Measurements from ENCODE around the gene PDPR.
A peak's percentile ranks its signal among the peaks of the same experiment; 100 is the strongest.
"Not testable (repeated sequence)": the region's sequence is repeated elsewhere in the genome, so short reads cannot be mapped to it uniquely, and the experiment has no call there.

PDPR gene

GRCh38 chr16:70187858-70188607 lies 73.9 kb downstream of the PDPR start:
- H3K4me3 ChIP-seq, result peak overlapping the region; percentile 51 to 59
- intact Hi-C loops (cut with DNase I; ENCODE audit: low total_unique reads); H3K27me3 ChIP-seq; H3K36me3 ChIP-seq; H3K9me3 ChIP-seq; H3K4me1 ChIP-seq: not testable (repeated sequence)
- H3K27ac ChIP-seq, result peak overlapping the region; percentile 77 to 84
- DNase-seq, result peak; percentile 41 to 66

- H3K36me3 ChIP-seq; DNase-seq; H3K4me1 ChIP-seq; H3K9me3 ChIP-seq; intact Hi-C loops (cut with DNase I; ENCODE audit: low total_unique reads); H3K27me3 ChIP-seq: not testable (repeated sequence)
- Histone ChIP-seq H3K27ac (peak overlapping the region; percentile 77 to 84), H3K4me3 (peak overlapping the region; percentile 51 to 59)
These were observed 74.4 kb downstream of the PDPR start for GRCh38 chr16:70188608-70188915.

- DNase-seq; H3K4me3 ChIP-seq; intact Hi-C loops (cut with DNase I; ENCODE audit: low total_unique reads); H3K9me3 ChIP-seq; H3K36me3 ChIP-seq; H3K27me3 ChIP-seq; H3K27ac ChIP-seq; H3K4me1 ChIP-seq: not testable (repeated sequence)
These were observed 76.4 kb downstream of the PDPR start for GRCh38 chr16:70190574-70190973.

GRCh38 chr16:70196683-70197300 lies 82.7 kb downstream of the PDPR start:
- H3K4me3 ChIP-seq; H3K27ac ChIP-seq; DNase-seq; H3K27me3 ChIP-seq; H3K4me1 ChIP-seq; H3K36me3 ChIP-seq; intact Hi-C loops (cut with DNase I; ENCODE audit: low total_unique reads); H3K9me3 ChIP-seq: not testable (repeated sequence)

- not testable (repeated sequence) for H3K9me3 ChIP-seq
These were observed 83.5 kb downstream of the PDPR start for GRCh38 chr16:70197611-70198010.

GRCh38 chr16:70198230-70198629 lies 84.1 kb downstream of the PDPR start:
- H3K27ac ChIP-seq; H3K4me3 ChIP-seq; H3K9me3 ChIP-seq; H3K36me3 ChIP-seq; H3K27me3 ChIP-seq; DNase-seq; H3K4me1 ChIP-seq; intact Hi-C loops (cut with DNase I; ENCODE audit: low total_unique reads): not testable (repeated sequence)

More at GRCh38 chr16:70197611-70198010, 83.5 kb downstream of the PDPR start:
- intact Hi-C loops (cut with DNase I; ENCODE audit: low total_unique reads); H3K36me3 ChIP-seq; H3K4me1 ChIP-seq; H3K27ac ChIP-seq; H3K4me3 ChIP-seq; DNase-seq; H3K27me3 ChIP-seq: not testable (repeated sequence)

- H3K9me3 ChIP-seq; H3K27ac ChIP-seq; H3K4me3 ChIP-seq; H3K36me3 ChIP-seq; DNase-seq; H3K27me3 ChIP-seq; intact Hi-C loops (cut with DNase I; ENCODE audit: low total_unique reads); H3K4me1 ChIP-seq: not testable (repeated sequence)
These were observed 84.5 kb downstream of the PDPR start for GRCh38 chr16:70198666-70199065.

- H3K36me3 ChIP-seq; intact Hi-C loops (cut with DNase I; ENCODE audit: low total_unique reads); H3K4me3 ChIP-seq; H3K9me3 ChIP-seq; H3K27me3 ChIP-seq; H3K27ac ChIP-seq; DNase-seq; H3K4me1 ChIP-seq: not testable (repeated sequence)
These were observed 85.0 kb downstream of the PDPR start for GRCh38 chr16:70199170-70199569.

- H3K36me3 ChIP-seq; H3K4me3 ChIP-seq; DNase-seq; H3K27ac ChIP-seq; H3K27me3 ChIP-seq; intact Hi-C loops (cut with DNase I; ENCODE audit: low total_unique reads); H3K4me1 ChIP-seq; H3K9me3 ChIP-seq: not testable (repeated sequence)
These were observed 85.9 kb downstream of the PDPR start for GRCh38 chr16:70200063-70200462.

- H3K4me3 ChIP-seq; H3K27ac ChIP-seq; DNase-seq; H3K27me3 ChIP-seq; H3K4me1 ChIP-seq; intact Hi-C loops (cut with DNase I; ENCODE audit: low total_unique reads); H3K9me3 ChIP-seq; H3K36me3 ChIP-seq: not testable (repeated sequence)
These were observed 89.4 kb downstream of the PDPR start for GRCh38 chr16:70203508-70203907.

- H3K27ac ChIP-seq; H3K4me1 ChIP-seq; H3K27me3 ChIP-seq; intact Hi-C loops (cut with DNase I; ENCODE audit: low total_unique reads); H3K9me3 ChIP-seq; H3K36me3 ChIP-seq; DNase-seq; H3K4me3 ChIP-seq: not testable (repeated sequence)
These were observed 89.9 kb downstream of the PDPR start for GRCh38 chr16:70204010-70204409.

- H3K4me3 ChIP-seq; intact Hi-C loops (cut with DNase I; ENCODE audit: low total_unique reads); H3K27me3 ChIP-seq; H3K4me1 ChIP-seq; DNase-seq; H3K9me3 ChIP-seq; H3K36me3 ChIP-seq; H3K27ac ChIP-seq: not testable (repeated sequence)
These were observed 90.7 kb downstream of the PDPR start for GRCh38 chr16:70204668-70205405.

- H3K4me3 ChIP-seq; H3K27me3 ChIP-seq; DNase-seq; H3K36me3 ChIP-seq; H3K4me1 ChIP-seq; H3K27ac ChIP-seq; H3K9me3 ChIP-seq; intact Hi-C loops (cut with DNase I; ENCODE audit: low total_unique reads): not testable (repeated sequence)
These were observed 92.2 kb downstream of the PDPR start for GRCh38 chr16:70206382-70206781.

Measured in tibial artery (tissue), 4 donors.